Stimulated activated CD4-positive, alpha-beta T cell treated with anti-CD3 and anti-CD28 coated beads, Interleukin-12 subunit alpha, Interleukin-12 subunit beta, amount 100 ng/mL, for 24 hours (primary cell): Measurements from ENCODE around the gene TMEM154.
A peak's percentile ranks its signal among the peaks of the same experiment; 100 is the strongest.

Experiments used
- DNase-seq, 2 experiments: peaks; one replicate each; pipeline ENCODE4 v3.0.0-alpha.2; 2020; ENCODE audit warnings: low read depth in 2 of 2

The TMEM154 gene, protein sequence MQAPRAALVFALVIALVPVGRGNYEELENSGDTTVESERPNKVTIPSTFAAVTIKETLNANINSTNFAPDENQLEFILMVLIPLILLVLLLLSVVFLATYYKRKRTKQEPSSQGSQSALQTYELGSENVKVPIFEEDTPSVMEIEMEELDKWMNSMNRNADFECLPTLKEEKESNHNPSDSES

DNA sequence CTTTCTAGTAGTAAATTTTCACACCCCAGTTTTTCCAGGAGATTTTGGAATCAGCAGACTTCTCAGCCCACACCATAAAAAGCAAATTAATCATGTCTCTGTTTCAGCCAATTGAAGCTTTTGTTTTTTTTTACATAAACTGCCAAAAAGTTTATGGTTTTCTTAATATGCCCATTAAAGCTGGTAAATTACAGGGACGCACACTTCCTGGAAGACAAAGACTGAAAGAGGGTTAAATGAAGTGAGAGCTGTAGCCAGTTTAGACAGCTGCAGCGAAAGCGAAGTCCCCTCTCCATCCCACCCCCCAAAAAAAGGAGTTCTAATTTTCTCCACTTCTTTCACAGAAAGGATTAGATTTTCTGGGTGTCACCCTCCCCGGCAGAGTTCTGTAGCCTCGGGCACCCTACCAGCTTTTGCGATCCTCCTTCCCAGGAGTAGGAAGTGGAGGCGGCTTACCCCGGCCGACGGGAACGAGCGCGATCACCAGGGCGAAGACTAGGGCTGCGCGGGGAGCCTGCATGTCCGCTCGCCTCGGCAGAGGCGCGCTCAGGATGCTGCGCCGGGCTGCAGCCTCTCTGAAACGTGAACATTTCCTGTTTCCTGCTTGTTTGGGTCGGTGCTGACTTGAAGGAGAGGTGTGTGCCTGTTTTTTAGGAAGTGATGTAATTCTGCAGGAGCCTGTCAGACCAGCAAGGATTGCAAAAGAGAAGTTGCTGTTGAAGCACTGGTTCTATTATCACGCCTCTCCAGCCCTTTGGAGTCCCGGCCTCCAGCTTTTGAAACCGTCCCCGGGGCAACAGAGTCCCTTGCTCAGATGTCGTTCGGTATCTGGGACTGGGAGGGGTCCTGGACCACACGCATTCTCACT is at the start of gene TMEM154:
Gene TMEM154 (minus strand): TSS at position 584 of the 868 bp plus-strand sequence. CDS start 64 bp downstream, at position 520.
- peak; percentile 24 to 49 for DNase-seq

DNA sequence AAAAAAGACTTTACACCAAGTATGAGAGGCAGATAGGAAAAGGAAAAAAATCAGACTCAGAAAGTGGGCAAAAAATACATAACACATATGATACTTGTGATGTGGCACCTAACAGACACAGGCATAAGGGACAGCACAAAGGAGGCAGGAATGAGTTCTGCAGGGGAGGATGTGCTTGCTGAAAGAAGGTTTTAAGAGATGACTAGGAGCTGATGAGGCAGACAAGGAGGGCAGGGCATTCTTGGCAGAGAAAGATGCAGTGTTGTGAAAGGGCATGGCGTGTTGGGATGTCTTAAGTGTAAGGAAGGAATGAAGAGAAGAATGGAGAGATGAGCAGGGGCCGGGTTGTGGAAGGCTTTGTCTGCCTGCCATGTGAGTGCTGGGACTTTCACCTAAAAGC is 49.7 kb upstream of the TMEM154 start:
- DNase-seq = no peak

- DNase-seq = no peak
These were observed 48.5 kb upstream of the TMEM154 start for GRCh38 chr4:152728343-152728742.

DNA sequence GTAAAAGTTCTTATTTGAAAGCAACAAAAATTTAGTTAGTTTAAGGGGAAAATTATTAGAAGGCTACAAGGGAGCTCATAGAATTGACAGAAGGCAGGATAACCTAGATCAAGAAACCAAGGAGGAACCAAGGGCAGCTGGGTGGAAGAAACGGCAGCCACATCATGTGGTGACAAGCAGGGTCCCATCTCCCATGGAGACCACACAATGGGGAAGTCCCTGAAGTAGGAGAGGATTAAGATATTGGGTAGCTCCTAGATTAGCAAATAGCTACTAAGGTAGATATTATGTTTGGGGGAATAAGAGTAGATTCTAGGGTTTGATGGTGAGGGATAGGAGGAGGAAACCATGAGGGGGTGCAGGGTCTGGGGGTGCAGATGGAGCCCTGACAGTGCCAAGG is 48.0 kb upstream of the TMEM154 start:
- DNase-seq = no peak

- DNase-seq = no peak
These were observed 44.7 kb upstream of the TMEM154 start for GRCh38 chr4:152724494-152724893.

- DNase-seq = no peak
These were observed 43.4 kb upstream of the TMEM154 start for GRCh38 chr4:152723236-152723635.

DNA sequence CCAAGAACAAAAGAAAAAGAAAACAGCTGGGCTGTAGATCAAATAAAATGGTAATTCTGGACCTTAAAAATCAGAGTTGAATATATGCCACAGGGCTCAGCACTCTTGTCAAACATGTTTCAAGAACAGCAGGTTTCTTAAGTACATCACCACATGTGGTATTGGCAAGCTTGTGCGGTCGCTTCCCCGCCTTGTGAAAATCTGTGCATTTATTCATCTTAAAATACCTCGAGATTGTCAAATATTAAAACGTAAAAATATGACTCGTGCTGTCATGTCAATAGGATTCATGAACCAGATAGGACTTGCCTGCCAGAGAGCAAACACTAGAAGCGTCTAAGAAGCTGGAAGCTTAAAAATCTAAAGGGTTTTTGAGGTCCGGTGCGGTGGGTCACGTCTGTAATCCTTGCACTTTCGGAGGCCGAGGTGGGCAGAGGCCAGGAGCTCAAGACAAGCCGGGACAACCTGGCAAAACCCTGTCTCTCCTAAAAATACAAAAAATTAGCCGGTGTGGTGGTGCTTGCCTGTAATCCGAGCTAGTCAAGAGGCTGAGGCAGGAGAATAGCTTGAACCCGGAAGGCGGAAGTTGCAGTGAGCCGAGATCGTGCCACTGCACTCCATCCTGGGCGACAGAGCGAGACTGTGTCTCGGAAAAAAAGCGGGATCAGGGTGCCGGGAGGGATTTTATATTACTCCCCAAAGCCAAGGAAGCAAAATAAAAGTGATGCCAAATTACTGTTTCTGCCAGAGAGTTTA is 40.2 kb upstream of the TMEM154 start:
- no peak for DNase-seq

DNA sequence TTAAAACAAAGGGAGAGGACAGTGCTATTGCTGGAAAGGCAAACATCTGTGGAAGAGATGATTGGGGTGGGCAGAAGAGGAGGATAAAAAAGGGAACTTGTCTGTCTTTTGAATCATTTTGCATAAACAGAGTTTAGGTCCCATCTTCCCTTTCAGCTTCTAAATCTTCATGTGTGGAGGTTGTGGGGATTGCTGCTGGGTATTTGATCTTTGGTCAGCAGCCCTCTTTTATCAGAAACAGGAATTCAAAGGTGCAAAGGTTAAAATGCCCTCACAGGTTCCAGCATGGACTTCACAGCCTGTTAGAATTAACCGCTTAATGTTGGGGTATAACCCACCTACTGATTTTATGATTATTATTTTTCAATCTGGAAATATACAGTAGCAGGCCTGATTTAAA is 39.5 kb upstream of the TMEM154 start:
- no peak for DNase-seq

GRCh38 chr4:152715076-152715475 is 35.3 kb upstream of the TMEM154 start:
- DNase-seq = no peak

DNA sequence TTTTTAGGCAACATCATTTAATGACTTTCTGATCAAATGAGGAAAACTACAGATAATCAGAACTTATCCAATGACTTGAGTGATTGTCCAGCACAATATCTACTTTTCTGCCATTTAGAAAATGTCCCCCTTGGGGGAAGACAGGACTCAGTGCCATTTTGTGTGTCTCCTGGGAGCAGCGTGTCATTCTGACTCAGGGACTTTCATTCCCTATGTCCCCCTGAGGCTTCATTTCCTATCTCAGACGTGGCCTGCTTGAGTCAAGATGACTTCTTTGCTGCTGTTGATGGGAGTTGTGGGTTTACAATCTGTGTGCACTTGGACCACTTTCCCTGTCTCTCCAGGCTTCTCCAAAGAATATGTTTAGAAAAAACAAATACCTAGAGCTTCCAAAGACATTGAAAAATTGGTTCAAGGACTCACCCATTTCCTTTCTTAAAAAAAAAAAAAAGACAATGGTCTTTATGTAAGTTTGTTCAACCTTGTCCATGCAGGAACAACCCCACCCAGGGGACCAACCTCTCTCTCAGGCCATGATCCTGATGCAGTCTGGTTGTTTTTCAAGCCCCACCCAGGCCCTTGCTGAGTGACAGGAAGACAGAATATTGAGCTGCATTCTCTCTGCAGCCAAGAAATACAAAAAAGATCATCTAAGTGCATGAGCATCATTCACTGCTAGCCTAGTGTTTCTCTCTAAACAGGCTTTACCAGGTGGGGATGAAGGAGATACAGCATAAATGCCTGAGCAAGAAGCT is 34.3 kb upstream of the TMEM154 start:
- no peak for DNase-seq

- no peak for DNase-seq
These were observed 30.1 kb upstream of the TMEM154 start for GRCh38 chr4:152709675-152710438.

DNA sequence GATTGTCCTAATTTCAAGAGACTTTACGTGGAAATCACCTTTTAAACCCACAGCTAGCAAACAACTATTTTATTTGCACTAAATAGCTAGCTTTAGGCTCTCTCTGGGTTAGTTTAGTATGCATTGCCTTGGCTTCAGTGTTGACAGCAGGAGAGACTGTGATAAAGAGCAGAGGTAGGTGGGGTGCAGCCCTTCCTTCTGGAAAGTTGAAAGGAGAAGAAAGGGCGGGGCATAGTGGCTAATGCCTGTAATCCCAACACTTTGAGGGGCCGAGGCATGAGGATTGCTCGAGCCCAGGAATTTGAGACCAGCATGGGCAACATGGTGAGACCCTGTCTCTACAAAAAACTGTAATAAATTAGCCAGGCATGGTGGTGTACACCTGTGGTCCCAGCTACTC is 29.0 kb upstream of the TMEM154 start:
- no peak for DNase-seq

- no peak for DNase-seq
These were observed 28.6 kb upstream of the TMEM154 start for GRCh38 chr4:152708361-152708760.

DNA sequence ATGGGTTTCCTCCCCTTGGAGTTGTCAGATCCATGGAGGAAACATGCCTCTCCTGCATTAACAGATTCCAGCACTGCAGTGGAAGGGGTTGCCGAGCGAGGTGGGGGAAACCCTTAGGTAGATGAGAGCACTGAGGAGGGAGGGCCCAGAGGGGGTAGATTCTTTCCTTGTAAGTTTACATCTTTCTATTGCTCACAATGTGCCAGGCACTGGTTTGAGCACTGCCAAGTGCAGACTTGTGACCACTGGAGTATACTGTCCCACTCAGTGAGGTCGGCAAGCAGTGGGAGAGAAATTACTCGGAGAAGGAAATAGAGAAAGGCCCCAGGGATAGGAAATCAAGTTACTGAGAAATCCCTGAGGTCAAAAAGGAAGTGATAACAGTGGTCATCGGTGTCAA is 27.8 kb upstream of the TMEM154 start:
- no peak for DNase-seq

DNA sequence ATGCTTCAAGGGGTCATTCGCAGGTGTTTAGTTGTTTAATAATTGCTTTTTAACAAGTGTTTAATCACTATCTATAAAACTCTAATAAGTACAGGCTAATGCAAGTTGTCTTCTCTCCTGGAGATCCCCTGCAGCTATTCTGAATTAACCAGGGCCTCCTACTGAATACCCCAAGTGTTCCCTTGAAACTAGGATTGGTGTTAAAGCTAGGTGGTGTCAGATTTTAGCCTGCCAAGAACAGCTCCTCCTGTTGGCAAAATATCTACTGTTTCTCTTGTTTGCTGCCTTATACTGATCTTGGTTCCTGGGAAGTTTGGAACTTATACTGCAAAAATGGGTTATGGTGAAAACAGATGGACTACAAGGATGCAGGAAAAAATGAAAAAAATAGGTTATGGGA is 26.1 kb upstream of the TMEM154 start:
- DNase-seq = no peak

DNA sequence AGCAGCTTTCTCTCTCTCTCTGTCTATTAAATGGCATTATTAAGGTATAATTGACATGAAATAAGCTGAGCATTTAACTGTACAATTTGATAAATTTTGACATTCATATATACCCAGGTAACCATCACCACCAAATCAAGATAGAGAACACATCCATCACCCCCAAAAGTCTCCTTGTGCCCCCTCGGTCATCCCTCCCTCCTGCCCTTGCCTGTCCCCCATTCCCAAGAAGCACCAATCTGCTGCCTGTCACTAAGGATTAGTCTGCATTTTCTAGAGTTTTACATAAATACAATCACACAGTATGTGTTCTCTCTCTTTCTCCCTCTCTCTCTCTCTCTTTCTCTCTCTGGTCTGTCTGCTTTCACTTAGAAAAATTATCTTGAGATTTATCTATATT is 25.0 kb upstream of the TMEM154 start:
- DNase-seq = no peak

DNA sequence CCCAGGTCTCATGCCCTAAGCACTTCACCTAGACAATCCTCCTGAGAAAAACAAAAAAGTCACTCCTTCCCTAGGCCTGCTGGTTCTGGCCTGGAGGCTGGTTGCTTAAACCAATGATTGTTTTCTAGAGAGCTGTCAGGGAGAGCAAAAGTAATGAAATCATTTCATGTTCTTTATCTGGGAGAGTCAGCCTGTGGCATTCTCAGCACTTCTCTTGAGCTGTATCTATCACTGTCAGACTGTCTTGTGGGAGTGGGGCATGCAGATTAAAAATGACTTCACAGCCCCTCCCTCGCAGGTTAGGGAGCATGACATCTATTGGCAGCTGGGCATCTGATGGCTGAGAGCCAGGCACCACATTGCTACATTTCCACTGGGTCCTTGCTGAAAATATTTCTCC is 20.4 kb upstream of the TMEM154 start:
- no peak for DNase-seq

DNA sequence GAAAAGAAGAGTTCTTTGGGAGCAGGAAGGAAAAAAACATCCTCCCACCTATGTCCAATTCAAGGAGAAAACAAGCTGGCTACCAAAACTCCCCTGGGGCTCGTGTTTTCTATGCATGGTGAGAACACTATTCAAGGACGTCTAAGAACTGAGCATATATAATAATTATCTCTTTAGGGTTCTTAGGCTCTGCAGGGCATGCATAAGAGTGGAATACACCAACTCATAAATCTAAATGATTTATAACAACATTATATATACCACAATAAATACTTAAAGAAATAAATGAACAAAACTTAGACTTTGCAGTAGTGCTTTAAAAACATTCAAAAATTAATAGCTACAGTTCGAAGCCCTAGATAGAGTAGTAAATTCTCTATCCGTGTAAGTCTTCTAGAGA is 19.5 kb upstream of the TMEM154 start:
- no peak for DNase-seq

GRCh38 chr4:152698089-152698499 is 18.3 kb upstream of the TMEM154 start:
- no peak for DNase-seq

DNA sequence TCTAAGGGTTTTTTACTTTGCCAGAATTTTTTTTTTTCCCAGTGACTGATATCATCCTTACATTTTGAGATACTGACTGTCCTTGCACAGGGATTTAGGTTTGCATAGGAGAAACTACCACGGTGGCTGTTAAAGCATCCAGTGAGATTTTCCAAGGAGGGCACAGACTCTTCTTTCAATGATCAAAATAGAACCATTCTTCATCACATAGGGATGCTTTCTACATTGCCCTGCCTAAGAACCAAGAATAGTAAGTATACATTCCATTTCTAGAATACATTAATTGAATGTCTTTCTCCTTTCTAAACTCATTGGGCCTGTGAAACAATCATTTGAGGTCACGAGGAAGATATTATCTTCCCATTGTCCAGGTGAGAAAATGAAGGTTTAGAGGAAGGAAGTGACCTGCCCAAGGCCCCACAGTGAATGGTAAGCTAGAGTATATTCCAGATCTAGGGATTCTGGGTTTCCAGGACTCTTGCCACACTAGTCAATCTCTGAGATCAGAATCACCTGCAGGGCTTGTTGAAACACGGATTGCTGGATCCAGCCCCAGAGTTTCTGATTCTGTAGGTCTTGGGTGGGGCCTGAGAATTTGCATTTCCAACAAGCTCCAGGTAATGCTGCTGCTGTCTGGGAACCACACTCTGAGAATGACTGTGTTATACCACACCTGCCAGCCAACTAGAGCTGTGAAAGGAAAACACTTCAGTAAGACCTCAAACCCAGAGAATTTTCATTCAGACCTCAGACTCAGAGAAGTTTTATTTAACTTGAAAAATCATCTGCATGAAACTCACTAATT is 17.7 kb upstream of the TMEM154 start:
- no peak for DNase-seq
